Heart left ventricle (tissue), 13 donors: ENCODE measurements around the gene DDX56.
A peak's percentile ranks its signal among the peaks of the same experiment; 100 is the strongest.

ENCODE experiments used
- POLR2A ChIP-seq, 2 donors: fragments of 450-650 bp; IDR thresholded peaks; one replicate each; pipeline ENCODE4 v1.6.1; 2017; ENCODE audit warnings: antibody characterized with exemption in 2 of 2, mild to moderate bottlenecking in 2 of 2, moderate library complexity in 2 of 2
- TF ChIP-seq, protein P1 (sequence below), 12 donors: fragments of 200-600 bp; sonication (generic) in 4 of 12; IDR thresholded peaks; one replicate each; pipeline versions ENCODE4 v1.5.0 to v1.8.0; 2018 to 2022; ENCODE audit warnings: antibody characterized with exemption in 12 of 12, mild to moderate bottlenecking in 5 of 12
- donor health status: ischemic (EF 13 %, LVEDD 7.1; RV severe dilation, severe dysfunction).
- donor health status: DM: no; HTN: yes; CAD: no.
- donor health status: DM: no; HTN: no; CAD: no.
- donor health status: ischemic (EF 25% LVEDD 6.9; RV normal size, moderate dysfunction).
- donor health status: ischemic (EF 25% LVEDD 5.7; RV mildly dilated, moderate dysfunction).
- donor health status: ischemic (EF 35%, LVEDD 5.7; RV mildly dilated, moderate dysfunction).
- donor health status: nonischemic (EF 11% LVEDD 7.7; RV severe dilation, severe dysfunction).
- donor health status: DM: yes; HTN: yes; CAD: no.
- donor health status: PGD.
- donor health status: ischemic (EF 29% LVEDD 5.4; RV normal size, mild dysfunction).
- donor health status: nonischemic (EF 23%, LVEDD 6.1; RV moderate dilation, normal function).

DNA sequence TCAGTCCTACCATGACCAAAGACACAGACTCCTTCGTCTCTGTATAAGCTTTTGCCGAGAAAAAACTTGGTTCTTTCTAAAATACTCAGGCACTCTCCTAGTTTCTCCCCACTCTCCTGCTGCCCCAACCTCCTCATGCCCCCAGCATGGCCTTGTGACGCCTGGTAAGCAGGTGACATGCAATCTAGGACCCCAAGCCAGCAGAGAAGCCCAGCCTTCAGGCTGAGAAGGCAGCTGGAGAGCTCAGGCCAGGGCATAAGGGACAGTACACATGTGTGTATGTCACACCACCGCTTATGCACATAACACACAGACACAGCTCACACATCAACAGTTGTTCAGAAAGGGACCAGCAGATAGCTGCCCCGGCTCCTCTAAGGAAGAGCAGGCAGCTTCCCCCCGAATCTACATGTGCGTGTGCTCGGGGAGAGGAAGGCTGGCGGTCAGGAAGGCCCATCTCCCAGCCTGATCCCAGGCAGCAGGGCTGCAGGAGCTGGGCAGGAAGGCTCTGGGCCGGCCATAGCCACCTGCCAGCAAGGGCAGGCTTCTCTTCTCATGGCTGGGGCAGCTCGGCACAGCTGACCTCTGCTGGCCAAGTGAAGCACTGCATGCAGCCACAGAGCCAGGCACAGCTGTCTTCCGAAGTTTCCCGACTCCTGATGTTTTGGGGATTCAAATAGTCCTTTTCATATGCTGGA lies 8.5 kb downstream of the DDX56 start:
- TF ChIP-seq, protein P1, sequence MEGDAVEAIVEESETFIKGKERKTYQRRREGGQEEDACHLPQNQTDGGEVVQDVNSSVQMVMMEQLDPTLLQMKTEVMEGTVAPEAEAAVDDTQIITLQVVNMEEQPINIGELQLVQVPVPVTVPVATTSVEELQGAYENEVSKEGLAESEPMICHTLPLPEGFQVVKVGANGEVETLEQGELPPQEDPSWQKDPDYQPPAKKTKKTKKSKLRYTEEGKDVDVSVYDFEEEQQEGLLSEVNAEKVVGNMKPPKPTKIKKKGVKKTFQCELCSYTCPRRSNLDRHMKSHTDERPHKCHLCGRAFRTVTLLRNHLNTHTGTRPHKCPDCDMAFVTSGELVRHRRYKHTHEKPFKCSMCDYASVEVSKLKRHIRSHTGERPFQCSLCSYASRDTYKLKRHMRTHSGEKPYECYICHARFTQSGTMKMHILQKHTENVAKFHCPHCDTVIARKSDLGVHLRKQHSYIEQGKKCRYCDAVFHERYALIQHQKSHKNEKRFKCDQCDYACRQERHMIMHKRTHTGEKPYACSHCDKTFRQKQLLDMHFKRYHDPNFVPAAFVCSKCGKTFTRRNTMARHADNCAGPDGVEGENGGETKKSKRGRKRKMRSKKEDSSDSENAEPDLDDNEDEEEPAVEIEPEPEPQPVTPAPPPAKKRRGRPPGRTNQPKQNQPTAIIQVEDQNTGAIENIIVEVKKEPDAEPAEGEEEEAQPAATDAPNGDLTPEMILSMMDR (IDR thresholded peaks at IDR 0.05): peak; percentile 92 to 99 (median 97)
- no peak for TF ChIP-seq POLR2A (IDR thresholded peaks at IDR 0.05)
